ENCODE data around the gene SH3PXD2A.
A peak's percentile ranks its signal among the peaks of the same experiment; 100 is the strongest.

SH3PXD2A gene

DNA sequence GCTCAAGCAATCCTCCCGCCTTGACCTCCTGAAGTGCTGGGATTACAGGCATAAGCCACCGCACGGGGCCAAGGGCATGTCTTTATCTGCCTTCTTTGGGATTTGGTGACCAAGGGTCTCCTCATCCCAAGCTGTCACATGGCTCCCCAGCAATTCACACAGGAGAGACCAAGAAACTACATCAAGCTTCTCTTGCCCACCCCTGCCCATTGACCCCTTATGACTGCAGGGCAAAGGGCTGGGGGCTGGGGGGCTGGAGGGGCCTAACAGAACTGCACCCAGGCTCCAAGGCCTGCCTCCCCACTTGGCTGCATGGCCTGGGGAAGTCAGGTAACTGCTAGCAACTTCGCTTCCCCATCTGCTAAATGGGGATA is 137.1 kb downstream of the SH3PXD2A start:
- no peak for DNase-seq

- no peak for DNase-seq
Measured at GRCh38 chr10:103717341-103718246, 137.8 kb downstream of the SH3PXD2A start.

- no peak for DNase-seq
Measured at GRCh38 chr10:103716206-103717160, 138.9 kb downstream of the SH3PXD2A start.

DNA sequence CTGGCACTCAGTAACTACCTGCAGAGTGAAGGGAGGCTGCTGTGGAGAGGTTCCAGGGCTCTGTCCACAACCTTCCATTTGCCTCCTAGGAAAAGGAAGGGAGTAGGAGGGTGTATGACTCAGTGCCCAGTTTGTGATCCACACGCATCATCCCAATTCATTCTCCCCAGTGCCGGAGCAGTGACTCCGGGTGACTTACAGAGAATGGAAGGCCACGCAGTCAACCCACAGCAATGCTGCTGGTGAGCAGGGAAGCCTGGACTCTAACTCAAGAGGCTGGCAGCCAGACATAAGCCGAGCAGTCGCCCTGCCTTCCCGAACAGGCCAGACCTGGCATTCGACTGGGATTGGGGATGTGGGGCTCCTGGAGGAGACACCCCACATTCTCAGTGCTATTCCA is 139.9 kb downstream of the SH3PXD2A start:
- DNase-seq = no peak

DNA sequence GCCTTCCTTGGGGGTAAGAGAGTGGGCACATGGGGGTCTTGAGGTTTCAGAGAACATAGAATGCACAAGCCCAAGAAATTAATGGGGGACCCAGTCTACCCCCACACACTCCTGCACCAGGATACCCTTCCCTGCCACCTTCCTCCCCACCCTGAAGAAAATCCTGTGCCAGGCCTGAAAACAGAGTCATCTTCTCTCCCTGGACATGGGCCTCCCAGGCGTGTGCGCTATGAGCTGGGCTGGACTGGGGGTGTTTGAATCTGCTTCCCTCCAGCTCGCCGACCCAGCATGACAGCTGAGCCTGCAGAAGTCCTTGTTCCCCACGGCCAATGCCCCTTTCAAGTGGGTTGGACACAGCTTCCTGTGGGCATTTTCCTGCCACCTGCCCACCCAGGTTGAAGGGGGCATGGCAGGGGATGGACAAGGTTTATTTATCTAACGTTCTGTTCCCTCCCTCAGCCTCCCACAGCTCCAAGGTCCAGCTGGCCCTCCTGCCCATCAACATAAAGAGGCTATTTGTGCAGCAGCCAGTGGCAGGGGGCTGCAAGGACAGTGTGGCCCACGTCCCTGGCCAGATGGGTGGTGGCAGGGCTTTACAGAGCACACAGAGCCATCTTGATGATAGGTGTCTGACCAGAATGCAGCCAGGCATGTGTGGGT is 141.0 kb downstream of the SH3PXD2A start:
- no peak for DNase-seq

DNA sequence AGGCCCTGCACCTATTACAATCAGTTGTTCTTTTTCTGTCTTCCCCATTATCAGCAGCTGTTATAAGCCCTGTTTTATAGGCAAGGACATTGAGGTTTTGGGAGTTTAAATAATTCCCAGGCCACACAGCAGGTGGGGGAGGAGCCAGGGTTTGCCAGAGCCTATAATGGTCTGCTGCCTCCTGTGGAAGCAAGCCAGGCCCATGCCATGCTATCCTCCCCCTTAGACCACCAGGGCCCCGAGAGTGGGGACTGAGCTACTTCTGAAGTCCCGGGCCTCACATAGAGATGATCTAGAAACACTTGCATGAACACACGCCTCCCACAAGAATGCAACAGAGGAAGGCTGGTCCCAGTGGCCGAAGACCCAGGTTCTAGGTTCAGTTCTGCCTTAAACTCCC is 141.7 kb downstream of the SH3PXD2A start:
- no peak for DNase-seq

DNA sequence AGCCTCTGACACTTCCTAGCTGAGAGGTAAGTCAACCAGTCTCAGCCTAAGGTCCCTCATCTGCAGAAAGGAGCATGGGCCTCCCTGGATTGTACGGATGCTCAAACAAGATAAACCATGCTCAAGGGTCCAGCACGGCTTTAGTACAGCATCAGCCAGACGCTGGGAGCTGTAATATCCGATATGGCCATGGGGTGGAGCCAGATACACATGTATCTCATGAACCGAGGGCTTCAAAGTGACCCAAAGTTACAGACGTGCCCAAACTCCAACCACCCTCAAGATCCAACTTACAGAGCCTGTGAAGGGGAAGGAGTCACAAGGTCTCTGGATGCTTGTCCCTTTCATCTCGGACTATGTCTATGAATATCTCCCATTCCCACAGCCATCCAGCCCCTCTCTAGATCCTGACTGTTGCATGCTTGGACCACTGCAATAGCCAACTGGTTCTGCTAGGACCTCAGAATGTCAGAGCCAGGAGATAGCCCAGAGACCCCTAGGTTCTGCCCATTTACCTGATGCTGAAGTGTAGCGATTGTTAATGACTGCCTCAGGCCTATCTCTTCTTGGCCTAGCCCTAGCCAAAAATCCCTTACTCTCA is 142.4 kb downstream of the SH3PXD2A start:
- DNase-seq = peak; percentile 86

- no peak for DNase-seq
Measured at GRCh38 chr10:103712146-103712545, 143.2 kb downstream of the SH3PXD2A start.

DNA sequence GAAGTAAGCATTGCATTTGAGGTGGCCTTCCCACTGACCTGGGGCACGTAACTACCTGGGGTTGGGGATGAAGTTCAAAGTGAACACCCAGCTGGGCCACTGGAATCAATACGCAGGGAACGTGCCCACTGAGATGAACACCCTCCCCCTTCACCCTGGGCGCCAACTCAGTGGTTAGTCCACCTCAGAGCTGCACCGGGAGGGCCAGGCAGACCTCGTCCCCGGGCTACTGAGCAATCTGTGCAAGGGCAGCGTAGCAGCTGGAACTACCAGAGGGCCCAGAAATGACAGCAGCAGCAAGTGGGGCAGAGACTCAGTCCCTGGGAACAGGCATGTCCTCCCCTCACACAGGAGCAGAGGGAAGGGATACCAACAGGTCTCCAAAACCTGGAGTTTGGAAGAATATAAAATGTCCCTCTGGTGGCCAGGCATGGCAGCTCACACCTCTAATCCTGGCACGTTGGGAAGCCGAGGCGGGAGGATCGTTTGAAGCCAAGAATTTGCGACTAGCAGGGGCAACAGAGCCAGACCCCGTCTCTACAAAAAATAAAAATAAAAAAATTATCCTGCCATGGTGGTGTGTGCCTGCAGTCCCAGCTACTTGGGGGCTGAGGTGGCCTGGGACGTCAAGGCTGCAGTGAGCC is 143.9 kb downstream of the SH3PXD2A start:
- DNase-seq = no peak

- no peak for DNase-seq
Measured at GRCh38 chr10:103710490-103710889, 144.9 kb downstream of the SH3PXD2A start.

DNA sequence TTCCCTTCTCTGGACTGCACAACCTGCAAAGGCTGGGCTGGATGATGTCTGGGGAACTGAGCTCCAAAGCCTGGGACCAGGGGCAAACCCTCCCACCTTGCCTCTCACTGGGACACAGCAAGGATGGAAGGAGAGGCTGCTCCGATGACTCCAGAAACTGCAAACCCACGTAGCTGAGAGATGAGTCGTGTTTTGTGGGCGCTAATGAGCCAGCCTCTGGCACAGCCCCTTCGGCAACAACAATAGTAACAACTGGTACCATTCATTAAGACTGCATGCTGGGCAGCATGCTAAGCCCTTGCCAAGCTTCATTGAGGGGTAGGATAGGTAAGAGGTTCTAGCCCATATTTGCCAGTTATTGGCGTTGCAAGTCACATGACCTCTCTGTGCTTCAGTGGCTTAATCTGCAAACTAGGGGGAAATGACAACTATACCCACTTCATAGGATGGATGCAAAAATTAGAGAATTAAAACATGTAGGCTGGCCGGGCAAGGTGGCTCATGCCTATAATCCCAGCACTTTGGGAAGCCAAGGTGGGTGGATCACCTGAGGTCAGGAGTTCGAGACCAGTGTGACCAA is 145.9 kb downstream of the SH3PXD2A start:
- no peak for DNase-seq

DNA sequence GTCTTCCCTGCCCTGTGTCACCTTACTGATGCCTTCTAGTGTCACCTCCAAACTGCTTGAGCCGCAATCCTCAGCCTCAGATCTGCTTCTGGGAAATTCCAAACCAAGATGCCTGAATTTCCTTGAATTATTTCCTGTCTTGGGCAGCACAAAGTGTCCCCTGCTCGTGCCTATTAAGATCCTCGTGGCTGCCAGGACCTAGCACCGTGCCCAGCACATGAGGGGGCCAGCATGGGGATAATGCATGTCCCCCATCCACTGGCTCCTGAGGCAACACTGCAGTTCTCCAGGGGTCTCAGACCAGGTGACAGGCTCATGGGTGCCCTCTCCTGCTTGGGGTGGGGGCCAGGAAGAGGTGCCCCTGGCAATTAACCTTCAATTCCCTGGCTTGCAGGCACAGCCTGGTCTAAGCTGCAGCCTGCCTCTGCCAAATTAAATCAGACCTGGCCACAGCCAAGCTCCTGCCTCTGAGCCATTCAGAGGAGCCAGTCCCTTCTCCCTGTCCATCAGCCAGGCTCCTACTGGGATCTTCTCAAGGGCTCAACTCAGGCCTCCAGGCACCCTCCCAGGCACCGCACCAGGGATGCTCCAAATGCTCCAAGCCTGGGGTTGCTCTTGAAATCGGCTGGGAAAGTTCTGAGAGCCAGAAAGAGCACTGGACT is 146.6 kb downstream of the SH3PXD2A start:
- no peak for DNase-seq

- no peak for DNase-seq
Measured at GRCh38 chr10:103707956-103708626, 147.3 kb downstream of the SH3PXD2A start.

- DNase-seq = no peak
Measured at GRCh38 chr10:103706762-103707161, 148.6 kb downstream of the SH3PXD2A start.

DNA sequence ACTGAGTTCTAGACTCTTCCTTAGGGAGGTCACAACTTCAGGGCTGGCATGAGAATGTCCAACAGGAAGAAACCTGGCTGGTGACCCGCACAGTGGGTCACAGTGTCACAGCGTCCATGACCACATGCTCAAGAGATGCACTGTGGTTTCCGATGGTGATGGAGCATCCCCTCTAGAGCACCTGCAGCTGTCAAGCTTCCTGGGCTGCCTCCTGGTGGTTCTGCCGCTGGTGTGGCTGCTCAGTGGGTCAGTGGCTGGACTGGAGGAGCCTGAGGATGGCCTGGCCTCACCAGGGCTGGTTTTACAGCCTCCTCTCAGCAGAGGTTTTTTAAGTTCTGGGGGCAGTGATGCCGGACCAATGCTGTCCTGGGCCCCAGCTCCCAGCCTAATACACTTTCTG is 149.3 kb downstream of the SH3PXD2A start:
- DNase-seq = no peak

DNA sequence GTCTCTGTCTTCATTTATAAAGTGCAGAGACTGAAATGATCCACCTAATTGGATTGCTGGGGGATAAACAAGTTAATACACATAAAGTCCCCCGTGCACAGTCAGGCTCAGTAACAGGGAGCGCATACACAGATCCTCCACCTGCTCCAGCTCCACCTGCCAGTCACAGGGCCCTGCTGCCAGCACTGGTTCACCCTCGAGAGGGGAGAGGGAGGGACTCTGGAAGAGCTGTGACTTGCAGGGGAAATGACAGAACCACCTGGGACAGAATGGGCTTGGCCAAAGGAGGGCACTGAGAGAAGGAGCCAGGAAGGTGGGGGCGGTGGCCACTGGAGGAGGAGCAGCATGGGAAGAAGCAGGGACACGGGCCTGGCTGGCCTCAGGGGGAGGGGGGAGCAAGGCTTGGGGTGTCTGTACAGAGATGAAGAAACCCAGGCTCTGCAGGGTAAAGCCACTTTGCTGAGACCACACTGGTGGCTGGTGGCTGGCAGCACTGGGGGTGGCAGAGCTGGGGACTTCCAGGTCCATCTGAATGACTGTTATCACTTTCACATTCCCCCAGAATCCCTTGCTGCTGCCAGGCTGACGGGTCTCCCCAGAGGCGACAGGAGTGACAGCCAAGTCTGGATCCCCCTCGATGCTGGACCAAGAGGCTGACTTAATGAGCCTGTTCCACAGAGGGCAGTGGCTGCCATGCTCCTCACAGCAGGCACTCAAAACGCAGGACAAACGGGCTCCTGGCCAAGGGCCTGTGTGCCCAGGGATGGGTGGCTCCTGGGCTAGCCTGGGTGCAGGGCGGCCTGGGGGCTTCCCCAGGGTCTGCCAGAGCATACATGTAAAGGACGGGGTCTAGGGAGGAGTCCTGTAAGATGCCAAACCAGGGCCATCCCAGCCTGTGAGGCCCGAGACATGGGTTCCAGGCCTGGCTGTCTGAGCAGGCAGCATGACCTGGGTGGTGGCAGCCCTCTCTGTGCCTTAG is 151.1 kb downstream of the SH3PXD2A start:
- no peak for DNase-seq

GRCh38 chr10:103701380-103702222 is 153.8 kb downstream of the SH3PXD2A start:
- DNase-seq = no peak

GRCh38 chr10:103700436-103700715 is 155.0 kb downstream of the SH3PXD2A start:
- no peak for DNase-seq
